ENCODE results near the gene ZCCHC12. TPM values are rescaled to one million over a fixed set of nuclear protein-coding genes. Genes with fewer than 3 reads are reported as not detected.

The ZCCHC12 gene
- 0.16 and 0.17 TPM in 2 replicates for total RNA-seq
- 0.08 TPM in 1 of 2 replicates, not detected in the other for polyA plus RNA-seq

DNA sequence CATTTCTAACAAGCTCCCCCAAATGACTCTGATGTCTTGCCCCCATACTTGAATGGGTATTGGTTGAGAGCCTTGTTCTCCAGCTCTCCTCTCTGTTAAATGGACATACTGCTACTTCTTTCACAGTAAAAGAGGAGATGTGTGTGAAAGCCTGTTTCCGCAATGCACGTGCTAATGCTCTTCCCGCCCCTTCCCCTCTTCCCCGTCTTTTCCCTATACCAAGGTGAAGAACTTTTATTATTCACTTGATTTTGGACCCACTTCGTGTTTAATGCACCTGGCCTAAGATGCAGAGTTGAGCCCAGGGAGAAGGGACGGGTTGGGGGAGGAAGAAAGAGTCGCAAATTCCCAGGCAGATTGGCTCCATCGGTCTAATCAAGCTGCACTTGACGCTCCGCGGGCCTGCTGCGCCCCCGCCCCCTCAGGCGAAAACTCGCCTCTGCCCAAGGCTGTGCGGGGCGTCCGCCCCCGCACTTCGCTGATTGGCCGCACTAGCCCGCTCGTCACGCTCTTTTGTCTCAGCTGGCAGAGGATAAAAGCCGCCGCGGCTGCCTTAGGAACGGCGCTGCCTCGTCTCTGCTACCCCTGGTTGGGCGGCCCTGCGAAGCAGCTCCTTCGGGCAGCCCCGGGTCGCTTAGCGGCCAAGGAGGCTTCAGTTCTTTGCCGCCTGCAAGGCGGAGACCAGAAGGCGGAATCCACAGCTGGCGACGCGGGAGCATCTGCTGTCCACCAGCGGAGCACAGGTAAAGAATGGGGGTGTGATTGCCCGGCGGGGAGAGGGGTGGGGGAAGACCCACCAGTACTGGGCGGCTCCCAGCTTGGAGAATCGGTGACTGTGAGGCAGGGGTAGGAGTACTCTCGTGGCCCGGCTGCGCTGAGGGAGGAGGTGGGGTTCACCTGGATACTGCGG, at the start of gene ZCCHC12:
Gene ZCCHC12, plus strand, starts transcription at position 562 of the 910 bp plus-strand sequence. CDS start 1,421 bp downstream, outside the sequence.
- Histone ChIP-seq H3K9me3 (ENCODE audit: low read depth) (no peaks in the 10 kb centered on the region), H3K4me2 (peak within 1 kb of the TSS; percentile 80), H2AFZ (peak within 1 kb of the TSS; percentile 33), H3K27me3 (peaks cover 26% of the 10 kb centered on the region), H3K27ac (no peak within 1 kb of the TSS), H3K79me2 (no peaks in the 10 kb centered on the region), H3K36me3 (replicated peaks; ENCODE audit: insufficient read depth, low read depth) (no peaks in the 10 kb centered on the region), H3K4me1 (ENCODE audit: insufficient read depth) (no peaks in the 10 kb centered on the region), H3K9me2 (replicated peaks; ENCODE audit: insufficient read depth) (no peaks in the 10 kb centered on the region), H4K20me1 (ENCODE audit: insufficient read depth, poor library complexity, severe bottlenecking) (no peaks in the 10 kb centered on the region), H3K4me3 (no peak within 1 kb of the TSS)
- DNase-seq (ENCODE audit: low spot score) = peak; percentile 65
- WGBS (ENCODE audit: low lambda C conversion rate, missing lambda C conversion rate) = 59% methylated on average over 40 of the region's 51 CpGs
- TF ChIP-seq EZH2phosphoT487 (IDR thresholded peaks at IDR 0.05; ENCODE audit: low read depth, severe bottlenecking, unreplicated experiment) = no peak
- TF ChIP-seq, protein P1, sequence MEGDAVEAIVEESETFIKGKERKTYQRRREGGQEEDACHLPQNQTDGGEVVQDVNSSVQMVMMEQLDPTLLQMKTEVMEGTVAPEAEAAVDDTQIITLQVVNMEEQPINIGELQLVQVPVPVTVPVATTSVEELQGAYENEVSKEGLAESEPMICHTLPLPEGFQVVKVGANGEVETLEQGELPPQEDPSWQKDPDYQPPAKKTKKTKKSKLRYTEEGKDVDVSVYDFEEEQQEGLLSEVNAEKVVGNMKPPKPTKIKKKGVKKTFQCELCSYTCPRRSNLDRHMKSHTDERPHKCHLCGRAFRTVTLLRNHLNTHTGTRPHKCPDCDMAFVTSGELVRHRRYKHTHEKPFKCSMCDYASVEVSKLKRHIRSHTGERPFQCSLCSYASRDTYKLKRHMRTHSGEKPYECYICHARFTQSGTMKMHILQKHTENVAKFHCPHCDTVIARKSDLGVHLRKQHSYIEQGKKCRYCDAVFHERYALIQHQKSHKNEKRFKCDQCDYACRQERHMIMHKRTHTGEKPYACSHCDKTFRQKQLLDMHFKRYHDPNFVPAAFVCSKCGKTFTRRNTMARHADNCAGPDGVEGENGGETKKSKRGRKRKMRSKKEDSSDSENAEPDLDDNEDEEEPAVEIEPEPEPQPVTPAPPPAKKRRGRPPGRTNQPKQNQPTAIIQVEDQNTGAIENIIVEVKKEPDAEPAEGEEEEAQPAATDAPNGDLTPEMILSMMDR (IDR thresholded peaks at IDR 0.05; ENCODE audit: poor library complexity) = no peak
- TF ChIP-seq EZH2 (IDR thresholded peaks at IDR 0.05; ENCODE audit: borderline replicate concordance) = peak; percentile 57

DNA sequence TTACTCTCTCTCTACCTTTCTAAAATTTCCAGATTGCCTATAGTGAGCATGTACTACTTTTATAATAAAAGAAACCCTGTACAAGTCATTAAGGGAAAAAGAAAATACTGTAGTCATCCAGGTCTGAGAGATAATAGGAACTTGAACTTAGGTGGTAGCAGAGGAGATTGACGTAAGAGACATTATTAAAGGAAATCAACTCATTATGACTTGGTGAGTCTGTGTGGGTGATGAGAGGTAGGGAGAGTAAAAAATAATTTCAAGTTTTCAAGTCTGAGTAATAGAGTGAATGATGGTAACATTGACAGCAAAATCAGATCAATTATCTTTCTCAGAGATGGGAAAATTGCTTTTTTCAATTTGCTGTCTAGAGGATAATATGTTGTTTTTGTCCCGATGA, 44.0 kb upstream of the ZCCHC12 start:
- Histone ChIP-seq H3K9me2 (replicated peaks; ENCODE audit: insufficient read depth) (no peaks in the 10 kb centered on the region), H4K20me1 (ENCODE audit: insufficient read depth, poor library complexity, severe bottlenecking) (no peaks in the 10 kb centered on the region), H3K79me2 (no peaks in the 10 kb centered on the region), H3K27me3 (no peaks in the 10 kb centered on the region), H3K36me3 (replicated peaks; ENCODE audit: insufficient read depth, low read depth) (no peaks in the 10 kb centered on the region), H2AFZ (no peak overlapping the region), H3K27ac (no peak overlapping the region), H3K4me2 (no peak overlapping the region), H3K4me1 (ENCODE audit: insufficient read depth) (no peaks in the 10 kb centered on the region), H3K9me3 (ENCODE audit: low read depth) (no peaks in the 10 kb centered on the region), H3K4me3 (no peak overlapping the region)
- no peak for DNase-seq (ENCODE audit: low spot score)
- TF ChIP-seq EZH2phosphoT487 (IDR thresholded peaks at IDR 0.05; ENCODE audit: low read depth, severe bottlenecking, unreplicated experiment) (no peak), EZH2 (IDR thresholded peaks at IDR 0.05; ENCODE audit: borderline replicate concordance) (no peak)
- TF ChIP-seq, protein P1 (IDR thresholded peaks at IDR 0.05; ENCODE audit: poor library complexity) = no peak
- WGBS (ENCODE audit: low lambda C conversion rate, missing lambda C conversion rate) = 90% methylated on average over 2 of the region's 2 CpGs

DNA sequence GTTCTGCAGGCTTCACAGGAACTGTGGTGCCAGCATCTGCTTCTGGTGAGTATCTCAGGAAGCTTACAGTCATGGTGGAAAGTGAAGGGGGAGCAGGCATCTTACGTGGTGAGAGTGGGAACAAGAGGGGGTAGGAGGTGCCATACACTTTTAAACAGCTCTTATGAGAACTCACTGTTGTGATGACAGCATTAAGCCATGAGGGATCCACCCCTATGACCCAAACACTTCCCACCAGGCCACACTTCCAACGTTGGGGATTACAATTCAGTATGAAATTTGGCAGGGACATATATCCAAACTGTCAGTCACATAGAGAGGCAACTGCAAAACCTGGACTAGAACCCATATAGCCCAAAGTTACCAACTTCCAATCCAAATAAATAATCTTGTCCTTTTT, 43.1 kb upstream of the ZCCHC12 start:
- Histone ChIP-seq H3K27ac (no peak overlapping the region), H4K20me1 (ENCODE audit: insufficient read depth, poor library complexity, severe bottlenecking) (no peaks in the 10 kb centered on the region), H3K79me2 (no peaks in the 10 kb centered on the region), H2AFZ (no peak overlapping the region), H3K4me3 (no peak overlapping the region), H3K9me2 (replicated peaks; ENCODE audit: insufficient read depth) (no peaks in the 10 kb centered on the region), H3K4me2 (no peak overlapping the region), H3K36me3 (replicated peaks; ENCODE audit: insufficient read depth, low read depth) (no peaks in the 10 kb centered on the region), H3K9me3 (ENCODE audit: low read depth) (no peaks in the 10 kb centered on the region), H3K27me3 (no peaks in the 10 kb centered on the region), H3K4me1 (ENCODE audit: insufficient read depth) (no peaks in the 10 kb centered on the region)
- DNase-seq (ENCODE audit: low spot score) = no peak
- WGBS (ENCODE audit: low lambda C conversion rate, missing lambda C conversion rate) = 41% methylated on average over 2 of the region's 2 CpGs
- TF ChIP-seq, protein P1 (IDR thresholded peaks at IDR 0.05; ENCODE audit: poor library complexity) = no peak
- TF ChIP-seq EZH2 (IDR thresholded peaks at IDR 0.05; ENCODE audit: borderline replicate concordance) = no peak
